ENCODE data around the gene MBP. TPM values are rescaled to one million over a fixed set of nuclear protein-coding genes. Genes with fewer than 3 reads are reported as not detected.
A peak's percentile ranks its signal among the peaks of the same experiment; 100 is the strongest.

The MBP gene
- total RNA-seq, 1 experiment from 2014 or later = 88.8 TPM

- peaks cover 99% of the 10 kb centered on the region for H3K4me1 ChIP-seq (ENCODE audit: control insufficient read depth, insufficient read depth, low read length)
- CTCF ChIA-PET = no interaction called here
- no peaks in the 10 kb centered on the region; the same call in 1 of the 2 replicates for H3K36me3 ChIP-seq (ENCODE audit: control insufficient read depth, insufficient read depth, low read length)
- in situ Hi-C loops (cut with HindIII; ENCODE audit: low pct_unique_long_range_greater_than_20kb, low sequenced_read_pairs) (no loop called here), intact Hi-C loops (cut with micrococcal nuclease; ENCODE audit: unreplicated experiment) (no loop called here)
- POLR2A ChIA-PET = no interaction called here
- H3K27ac ChIP-seq (ENCODE audit: low read length) = peak overlapping the region; percentile 95
- no peak for TF ChIP-seq SIN3A (IDR thresholded peaks at IDR 0.05; ENCODE audit: borderline replicate concordance, insufficient read depth, low read depth, low read length)
- TF ChIP-seq POLR2AphosphoS5 (IDR thresholded peaks at IDR 0.05; ENCODE audit: low read depth, low read length) = no peak
- TF ChIP-seq, protein P1, sequence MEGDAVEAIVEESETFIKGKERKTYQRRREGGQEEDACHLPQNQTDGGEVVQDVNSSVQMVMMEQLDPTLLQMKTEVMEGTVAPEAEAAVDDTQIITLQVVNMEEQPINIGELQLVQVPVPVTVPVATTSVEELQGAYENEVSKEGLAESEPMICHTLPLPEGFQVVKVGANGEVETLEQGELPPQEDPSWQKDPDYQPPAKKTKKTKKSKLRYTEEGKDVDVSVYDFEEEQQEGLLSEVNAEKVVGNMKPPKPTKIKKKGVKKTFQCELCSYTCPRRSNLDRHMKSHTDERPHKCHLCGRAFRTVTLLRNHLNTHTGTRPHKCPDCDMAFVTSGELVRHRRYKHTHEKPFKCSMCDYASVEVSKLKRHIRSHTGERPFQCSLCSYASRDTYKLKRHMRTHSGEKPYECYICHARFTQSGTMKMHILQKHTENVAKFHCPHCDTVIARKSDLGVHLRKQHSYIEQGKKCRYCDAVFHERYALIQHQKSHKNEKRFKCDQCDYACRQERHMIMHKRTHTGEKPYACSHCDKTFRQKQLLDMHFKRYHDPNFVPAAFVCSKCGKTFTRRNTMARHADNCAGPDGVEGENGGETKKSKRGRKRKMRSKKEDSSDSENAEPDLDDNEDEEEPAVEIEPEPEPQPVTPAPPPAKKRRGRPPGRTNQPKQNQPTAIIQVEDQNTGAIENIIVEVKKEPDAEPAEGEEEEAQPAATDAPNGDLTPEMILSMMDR (IDR thresholded peaks at IDR 0.05) = no peak
- no TSS peak for BruUV-seq (replicated peaks)
- DNase-seq (ENCODE audit: low read depth, low spot score) (no peak), ATAC-seq (no peak)
- no peaks in the 10 kb centered on the region for H3K9me3 ChIP-seq (ENCODE audit: control insufficient read depth, insufficient read depth, low read depth, low read length)
- no peaks in the 10 kb centered on the region for H3K27me3 ChIP-seq (ENCODE audit: control insufficient read depth, insufficient read depth, low read length)
- H3K4me3 ChIP-seq (ENCODE audit: low read depth in 2 of 2, low read length in 2 of 2) = no peak overlapping the region
Observed at GRCh38 chr18:77103187-77103850, 29.3 kb downstream of the MBP start.

DNA sequence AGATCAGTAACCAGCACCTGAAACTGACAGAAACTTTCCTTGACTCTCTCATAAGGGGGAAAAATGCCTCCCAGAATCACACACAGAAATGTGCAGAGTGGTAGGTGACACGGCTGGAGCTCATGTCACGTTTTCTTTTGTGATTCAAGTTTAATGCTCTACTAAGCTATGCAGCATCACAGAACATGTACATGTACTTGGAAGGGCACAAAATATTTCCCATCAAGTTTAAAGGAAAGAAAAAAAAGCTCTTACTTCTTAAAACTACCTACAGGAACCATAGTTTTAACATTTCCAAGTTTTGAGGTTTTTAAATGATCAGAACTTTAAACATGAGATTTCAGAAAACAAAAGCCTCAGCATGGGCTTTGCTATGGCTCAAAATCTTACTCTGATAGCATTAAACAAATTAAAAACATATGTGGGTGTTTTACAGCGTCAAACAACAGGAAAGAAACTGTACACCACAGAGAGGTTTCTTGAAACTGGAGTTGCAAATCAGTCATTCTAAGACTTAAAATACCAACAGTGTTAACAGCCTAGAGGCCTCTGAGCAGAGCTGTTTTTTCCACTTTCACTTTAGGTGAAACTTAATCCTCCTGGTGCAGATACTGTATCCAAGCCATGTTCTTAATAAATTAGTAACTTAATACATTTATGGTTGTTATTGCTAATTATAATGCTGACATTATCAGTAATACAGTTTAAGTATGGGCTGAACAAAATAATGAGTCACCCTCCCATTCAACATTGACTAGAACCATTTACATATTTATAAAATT lies 30.1 kb downstream of the MBP start:
- ChIA-PET POLR2A (interaction anchor here (0.7 to 1.2 kb wide), 2 partner anchors 20 to 28 kb away, joined by 5 to 13 read pairs; no protein-coding TSS in a partner anchor), CTCF (no interaction called here)
- no peak for TF ChIP-seq TCF7L2 (IDR thresholded peaks at IDR 0.05; ENCODE audit: low read depth, low read length)
- TF ChIP-seq, protein P1 (IDR thresholded peaks at IDR 0.05) = no peak
- TF ChIP-seq, protein P2, sequence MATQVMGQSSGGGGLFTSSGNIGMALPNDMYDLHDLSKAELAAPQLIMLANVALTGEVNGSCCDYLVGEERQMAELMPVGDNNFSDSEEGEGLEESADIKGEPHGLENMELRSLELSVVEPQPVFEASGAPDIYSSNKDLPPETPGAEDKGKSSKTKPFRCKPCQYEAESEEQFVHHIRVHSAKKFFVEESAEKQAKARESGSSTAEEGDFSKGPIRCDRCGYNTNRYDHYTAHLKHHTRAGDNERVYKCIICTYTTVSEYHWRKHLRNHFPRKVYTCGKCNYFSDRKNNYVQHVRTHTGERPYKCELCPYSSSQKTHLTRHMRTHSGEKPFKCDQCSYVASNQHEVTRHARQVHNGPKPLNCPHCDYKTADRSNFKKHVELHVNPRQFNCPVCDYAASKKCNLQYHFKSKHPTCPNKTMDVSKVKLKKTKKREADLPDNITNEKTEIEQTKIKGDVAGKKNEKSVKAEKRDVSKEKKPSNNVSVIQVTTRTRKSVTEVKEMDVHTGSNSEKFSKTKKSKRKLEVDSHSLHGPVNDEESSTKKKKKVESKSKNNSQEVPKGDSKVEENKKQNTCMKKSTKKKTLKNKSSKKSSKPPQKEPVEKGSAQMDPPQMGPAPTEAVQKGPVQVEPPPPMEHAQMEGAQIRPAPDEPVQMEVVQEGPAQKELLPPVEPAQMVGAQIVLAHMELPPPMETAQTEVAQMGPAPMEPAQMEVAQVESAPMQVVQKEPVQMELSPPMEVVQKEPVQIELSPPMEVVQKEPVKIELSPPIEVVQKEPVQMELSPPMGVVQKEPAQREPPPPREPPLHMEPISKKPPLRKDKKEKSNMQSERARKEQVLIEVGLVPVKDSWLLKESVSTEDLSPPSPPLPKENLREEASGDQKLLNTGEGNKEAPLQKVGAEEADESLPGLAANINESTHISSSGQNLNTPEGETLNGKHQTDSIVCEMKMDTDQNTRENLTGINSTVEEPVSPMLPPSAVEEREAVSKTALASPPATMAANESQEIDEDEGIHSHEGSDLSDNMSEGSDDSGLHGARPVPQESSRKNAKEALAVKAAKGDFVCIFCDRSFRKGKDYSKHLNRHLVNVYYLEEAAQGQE (IDR thresholded peaks at IDR 0.05; ENCODE audit: insufficient read depth in 1 of 2, low read depth in 2 of 2, low read length in 1 of 2) = no peak
- TF ChIP-seq POLR2AphosphoS5 (IDR thresholded peaks at IDR 0.05; ENCODE audit: low read depth, low read length) = peak; percentile 11; the same call in 1 of the 2 replicates
- no peak for TF ChIP-seq SIN3A (IDR thresholded peaks at IDR 0.05; ENCODE audit: borderline replicate concordance, insufficient read depth, low read depth, low read length)
- peak overlapping the region; percentile 2 to 6; a peak in 2 of 4 replicates for H3K4me3 ChIP-seq (ENCODE audit: low read depth in 2 of 2, low read length in 2 of 2)
- no peaks in the 10 kb centered on the region for H3K9me3 ChIP-seq (ENCODE audit: control insufficient read depth, insufficient read depth, low read depth, low read length)
- H3K27ac ChIP-seq (ENCODE audit: low read length) = peak overlapping the region; percentile 95
- BruUV-seq (replicated peaks) = no TSS peak
- in situ Hi-C loops (cut with HindIII; ENCODE audit: low pct_unique_long_range_greater_than_20kb, low sequenced_read_pairs) = no loop called here
- peaks cover 98% of the 10 kb centered on the region for H3K4me1 ChIP-seq (ENCODE audit: control insufficient read depth, insufficient read depth, low read length)
- intact Hi-C loops (cut with micrococcal nuclease; ENCODE audit: unreplicated experiment) = no loop called here
- no peak for DNase-seq (ENCODE audit: low read depth, low spot score)
- no peaks in the 10 kb centered on the region for H3K27me3 ChIP-seq (ENCODE audit: control insufficient read depth, insufficient read depth, low read length)
- no peaks in the 10 kb centered on the region; the same call in 1 of the 2 replicates for H3K36me3 ChIP-seq (ENCODE audit: control insufficient read depth, insufficient read depth, low read length)
- ATAC-seq = no peak
